CD4-positive, alpha-beta memory T cell (primary cell): ENCODE data around the gene ANTXRL. TPM values are rescaled to one million over a fixed set of nuclear protein-coding genes. Genes with fewer than 3 reads are reported as not detected.

Source experiments
- CTCF ChIA-PET: fragments of 350-600 bp; sonication (Branson Sonifier 250); formaldehyde crosslinking; loops from one replicate; lab custom pipeline; 2021; ENCODE audit warnings: inconsistent platforms; ENCODE audit not compliant: partially characterized antibody; lab: Charles Lee
- POLR2A ChIA-PET: fragments of 350-600 bp; sonication (Branson Sonifier 250); formaldehyde crosslinking; loops from one replicate; lab custom pipeline; 2021; ENCODE audit not compliant: partially characterized antibody; lab: Charles Lee
- DNase-seq, 5 donors: peaks; one replicate each; pipeline versions ENCODE4 v3.0.0 to v3.0.0-alpha.2; 2020 to 2022; ENCODE audit warnings: mixed read lengths in 1 of 5
- H3K27ac ChIP-seq: one replicate; pipeline ENCODE4 v1.7.0; 2013; ENCODE audit warnings: low read depth, low read length
- H3K27me3 ChIP-seq: 2 replicates; pipeline ENCODE4 v1.7.0; 2013; ENCODE audit warnings: mild to moderate bottlenecking, low read length, moderate library complexity; ENCODE audit not compliant: insufficient read depth
- H3K36me3 ChIP-seq: 2 replicates; pipeline ENCODE4 v1.7.0; 2013; ENCODE audit warnings: mild to moderate bottlenecking, low read length, moderate library complexity; ENCODE audit not compliant: insufficient read depth
- H3K4me1 ChIP-seq: 2 replicates; pipeline ENCODE4 v1.7.0; 2013; ENCODE audit warnings: mild to moderate bottlenecking, low read length, moderate library complexity; ENCODE audit not compliant: insufficient read depth
- H3K4me3 ChIP-seq, 2 donors: one replicate each; pipeline ENCODE4 v1.7.0; 2013; ENCODE audit warnings: low read length in 2 of 2, mild to moderate bottlenecking in 1 of 2
- H3K9me3 ChIP-seq, 2 donors: one replicate each; pipeline ENCODE4 v1.7.0; 2013; ENCODE audit warnings: low read length in 2 of 2, control low read depth in 1 of 2; ENCODE audit not compliant: control insufficient read depth in 1 of 2
- H3K27ac Mint-ChIP-seq, 7 donors: one replicate each; pipeline ENCODE4 v1.8.0; 2020 to 2021; ENCODE audit warnings: mixed read lengths in 7 of 7, mild to moderate bottlenecking in 6 of 7, inconsistent platforms in 3 of 7, moderate library complexity in 3 of 7
- H3K27me3 Mint-ChIP-seq, 2 donors: one replicate each; pipeline ENCODE4 v1.8.0; 2020 to 2021; ENCODE audit warnings: mixed read lengths in 2 of 2
- H3K36me3 Mint-ChIP-seq, 2 donors: one replicate each; pipeline ENCODE4 v1.8.0; 2020 to 2021; ENCODE audit warnings: mixed read lengths in 2 of 2, inconsistent platforms in 1 of 2, mild to moderate bottlenecking in 1 of 2
- H3K4me1 Mint-ChIP-seq, 4 donors: one replicate each; pipeline ENCODE4 v1.8.0; 2020 to 2021; ENCODE audit warnings: mixed read lengths in 4 of 4, mild to moderate bottlenecking in 1 of 4
- H3K4me3 Mint-ChIP-seq, 8 donors: one replicate each; pipeline ENCODE4 v1.8.0; 2020 to 2021; ENCODE audit warnings: mixed read lengths in 8 of 8, mild to moderate bottlenecking in 7 of 8, moderate library complexity in 6 of 8, inconsistent platforms in 3 of 8
- H3K9me3 Mint-ChIP-seq, 8 donors: one replicate each; pipeline ENCODE4 v1.8.0; 2020 to 2021; ENCODE audit warnings: mixed read lengths in 8 of 8, mild to moderate bottlenecking in 5 of 8, inconsistent platforms in 3 of 8, moderate library complexity in 1 of 8
- intact Hi-C: fragments of 100-400 bp; cut with micrococcal nuclease; formaldehyde crosslinking; loops from one replicate; pipeline ENCODE4 v1.15.1; 2023
- polyA plus RNA-seq, 2 donors: library from polyadenylated mRNA; unstranded; fragments of 300-500 nt; fragmentation: Illumina TruSeq; gene quantifications; one replicate each; pipeline ENCODE4 v1.2.3, GENCODE V29; 2021
- total RNA-seq, 2 experiments: library from RNA; stranded (reverse); gene quantifications; one replicate each; pipeline ENCODE4 v1.2.3, GENCODE V29; 2021

ANTXRL gene
- total and polyA plus RNA-seq, 4 experiments from 2014 or later: not detected

DNA sequence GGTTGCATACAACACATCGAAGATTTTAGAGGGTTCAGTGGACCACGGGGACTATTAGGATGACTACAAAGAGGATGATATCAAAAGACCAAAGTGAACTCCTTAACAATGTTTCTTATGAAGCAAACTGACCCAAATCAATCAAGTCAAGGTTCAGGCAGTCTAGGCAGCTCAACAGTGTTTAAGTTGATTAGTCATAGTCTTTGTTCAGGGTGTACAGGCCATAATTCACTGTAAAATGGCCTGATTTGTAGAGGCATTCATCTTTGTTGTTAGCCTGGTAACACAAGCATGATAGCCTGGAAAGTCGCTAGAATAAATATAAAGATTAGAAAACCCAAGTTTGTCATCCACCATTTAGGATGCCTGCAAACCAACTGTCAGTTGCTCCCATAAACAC is 32.6 kb downstream of the ANTXRL start:
- ChIA-PET CTCF (no interaction called here), POLR2A (no interaction called here)
- Histone ChIP-seq H3K27ac (no peak overlapping the region), H3K4me1 (no peaks in the 10 kb centered on the region), H3K4me3 (no peak overlapping the region), H3K36me3 (no peaks in the 10 kb centered on the region), H3K9me3 (no peaks in the 10 kb centered on the region), H3K27me3 (no peaks in the 10 kb centered on the region)
- Mint-ChIP-seq H3K4me1 (no peaks in the 10 kb centered on the region), H3K9me3 (no peaks in the 10 kb centered on the region), H3K27me3 (no peaks in the 10 kb centered on the region), H3K36me3 (no peaks in the 10 kb centered on the region), H3K4me3 (no peak overlapping the region), H3K27ac (no peak overlapping the region)
- DNase-seq: no peak
- intact Hi-C loops: no loop called here

DNA sequence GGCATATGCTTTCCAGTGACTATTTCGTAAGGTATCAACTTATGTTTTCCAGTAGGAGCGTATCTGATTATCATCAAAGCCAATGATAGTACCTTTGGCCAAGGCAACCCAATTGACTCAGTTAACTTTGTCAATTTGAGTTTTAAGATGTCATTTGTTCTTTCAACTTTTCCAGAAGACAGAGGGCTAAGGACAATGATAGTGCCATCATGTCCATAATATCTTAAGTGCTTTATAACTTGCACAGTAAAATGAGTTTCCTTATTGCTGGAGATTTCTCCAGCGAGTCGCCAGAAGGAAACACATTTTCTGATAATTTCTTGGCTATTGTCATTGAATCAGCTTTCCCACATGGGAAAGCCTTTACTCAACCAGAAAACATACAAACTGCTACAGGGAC is 35.0 kb downstream of the ANTXRL start:
- ChIA-PET POLR2A (no interaction called here), CTCF (no interaction called here)
- intact Hi-C loops: no loop called here

GRCh38 chr10:46323176-46323575 is 36.4 kb downstream of the ANTXRL start:
- POLR2A ChIA-PET: interaction anchor here (1.1 kb wide), 1 partner anchor 54 kb away, joined by 4 read pairs; no protein-coding TSS in a partner anchor
- DNase-seq: no peak
- Histone ChIP-seq H3K9me3 (no peaks in the 10 kb centered on the region), H3K4me3 (no peak overlapping the region), H3K36me3 (no peaks in the 10 kb centered on the region), H3K27ac (no peak overlapping the region), H3K27me3 (no peaks in the 10 kb centered on the region), H3K4me1 (no peaks in the 10 kb centered on the region)
- CTCF ChIA-PET: interaction anchor here (0.6 kb wide), 1 partner anchor 94 kb away, joined by 3 read pairs; no protein-coding TSS in a partner anchor
- no peaks in the 10 kb centered on the region for H3K4me1 Mint-ChIP-seq
- H3K4me3 Mint-ChIP-seq: no peak overlapping the region
- no peaks in the 10 kb centered on the region for H3K36me3 Mint-ChIP-seq
- intact Hi-C loops: no loop called here
- no peak overlapping the region for H3K27ac Mint-ChIP-seq
- no peaks in the 10 kb centered on the region for H3K27me3 Mint-ChIP-seq
- H3K9me3 Mint-ChIP-seq: no peaks in the 10 kb centered on the region

More for the DNA sequence above, 35.0 kb downstream of the ANTXRL start:
- Mint-ChIP-seq H3K36me3 (no peaks in the 10 kb centered on the region), H3K27me3 (no peaks in the 10 kb centered on the region), H3K27ac (no peak overlapping the region), H3K9me3 (no peaks in the 10 kb centered on the region), H3K4me3 (no peak overlapping the region), H3K4me1 (no peaks in the 10 kb centered on the region)
- no peaks in the 10 kb centered on the region for H3K27me3 ChIP-seq
- no peak overlapping the region for H3K4me3 ChIP-seq
- no peaks in the 10 kb centered on the region for H3K9me3 ChIP-seq
- no peak for DNase-seq
- H3K4me1 ChIP-seq: no peaks in the 10 kb centered on the region
- no peaks in the 10 kb centered on the region for H3K36me3 ChIP-seq
- no peak overlapping the region for H3K27ac ChIP-seq

DNA sequence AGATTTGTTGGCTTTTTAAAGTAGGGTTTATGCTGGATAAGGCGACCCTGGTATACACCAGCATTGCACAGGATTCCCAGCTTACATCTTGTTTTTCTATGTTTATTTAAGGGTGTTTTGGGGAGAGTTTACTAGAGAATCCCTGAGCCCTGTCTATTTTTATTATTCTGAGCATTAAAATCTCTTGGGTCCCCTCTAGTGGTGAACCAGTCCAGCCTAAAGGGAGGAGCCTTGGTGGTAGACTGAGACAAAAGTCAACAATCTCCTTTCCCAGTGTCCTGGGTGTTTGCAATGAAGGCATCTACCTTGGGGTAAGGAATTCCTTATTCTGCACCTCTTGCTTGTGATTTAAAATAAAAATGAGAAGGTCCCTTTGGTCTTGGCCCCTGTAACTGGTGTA is 38.2 kb downstream of the ANTXRL start:
- DNase-seq: peak in 2 of 5 donors; percentile 10 to 17
- no peaks in the 10 kb centered on the region for H3K27me3 Mint-ChIP-seq
- Histone ChIP-seq H3K36me3 (no peaks in the 10 kb centered on the region), H3K4me3 (no peak overlapping the region), H3K27ac (no peak overlapping the region), H3K9me3 (no peaks in the 10 kb centered on the region), H3K4me1 (no peaks in the 10 kb centered on the region), H3K27me3 (no peaks in the 10 kb centered on the region)
- no peaks in the 10 kb centered on the region for H3K9me3 Mint-ChIP-seq
- intact Hi-C loops: loop anchor here (1.0 to 5.0 kb wide), 2 partner anchors 58 to 97 kb away; no protein-coding TSS in a partner anchor
- H3K4me3 Mint-ChIP-seq: no peak overlapping the region
- H3K4me1 Mint-ChIP-seq: no peaks in the 10 kb centered on the region
- POLR2A ChIA-PET: no interaction called here
- CTCF ChIA-PET: interaction anchor here (1.1 to 1.6 kb wide), 4 partner anchors 69 to 296 kb away, joined by 3 to 9 read pairs (median 3); no protein-coding TSS in a partner anchor
- H3K27ac Mint-ChIP-seq: no peak overlapping the region
- no peaks in the 10 kb centered on the region for H3K36me3 Mint-ChIP-seq

GRCh38 chr10:46326066-46326465 is 39.3 kb downstream of the ANTXRL start:
- H3K4me3 Mint-ChIP-seq: no peak overlapping the region
- no peak for DNase-seq
- no peaks in the 10 kb centered on the region for H3K9me3 Mint-ChIP-seq
- POLR2A ChIA-PET: no interaction called here
- CTCF ChIA-PET: interaction anchor here (1.0 to 1.6 kb wide), 5 partner anchors 9 to 297 kb away, joined by 3 to 9 read pairs (median 3); no protein-coding TSS in a partner anchor
- H3K27ac ChIP-seq: no peak overlapping the region
- H3K27ac Mint-ChIP-seq: no peak overlapping the region
- H3K27me3 Mint-ChIP-seq: no peaks in the 10 kb centered on the region
- no peaks in the 10 kb centered on the region for H3K4me1 Mint-ChIP-seq
- no peaks in the 10 kb centered on the region for H3K27me3 ChIP-seq
- H3K4me1 ChIP-seq: no peaks in the 10 kb centered on the region
- H3K4me3 ChIP-seq: no peak overlapping the region
- H3K9me3 ChIP-seq: no peaks in the 10 kb centered on the region
- H3K36me3 ChIP-seq: no peaks in the 10 kb centered on the region
- intact Hi-C loops: loop anchor here (5.0 kb wide), 1 partner anchor 59 kb away; no protein-coding TSS in a partner anchor
- no peaks in the 10 kb centered on the region for H3K36me3 Mint-ChIP-seq

GRCh38 chr10:46326971-46327370 is 40.2 kb downstream of the ANTXRL start:
- Mint-ChIP-seq H3K4me1 (no peaks in the 10 kb centered on the region), H3K27ac (peak overlapping the region in 1 of 7 donors; percentile 14), H3K36me3 (no peaks in the 10 kb centered on the region), H3K9me3 (no peaks in the 10 kb centered on the region), H3K27me3 (no peaks in the 10 kb centered on the region), H3K4me3 (no peak overlapping the region)
- intact Hi-C loops: loop anchor here (5.0 kb wide), 1 partner anchor 60 kb away; no protein-coding TSS in a partner anchor
- Histone ChIP-seq H3K36me3 (no peaks in the 10 kb centered on the region), H3K27me3 (no peaks in the 10 kb centered on the region), H3K4me3 (no peak overlapping the region), H3K9me3 (no peaks in the 10 kb centered on the region), H3K4me1 (no peaks in the 10 kb centered on the region), H3K27ac (no peak overlapping the region)
- no peak for DNase-seq
- CTCF ChIA-PET: no interaction called here
- POLR2A ChIA-PET: no interaction called here

GRCh38 chr10:46327685-46328084 is 40.9 kb downstream of the ANTXRL start:
- intact Hi-C loops: loop anchor here (5.0 kb wide), 1 partner anchor 60 kb away; no protein-coding TSS in a partner anchor
- H3K9me3 Mint-ChIP-seq: no peaks in the 10 kb centered on the region
- Histone ChIP-seq H3K4me3 (no peak overlapping the region), H3K36me3 (no peaks in the 10 kb centered on the region), H3K4me1 (no peaks in the 10 kb centered on the region), H3K27me3 (no peaks in the 10 kb centered on the region), H3K9me3 (no peaks in the 10 kb centered on the region), H3K27ac (no peak overlapping the region)
- CTCF ChIA-PET: no interaction called here
- no peaks in the 10 kb centered on the region for H3K4me1 Mint-ChIP-seq
- H3K4me3 Mint-ChIP-seq: no peak overlapping the region
- POLR2A ChIA-PET: no interaction called here
- H3K36me3 Mint-ChIP-seq: no peaks in the 10 kb centered on the region
- H3K27ac Mint-ChIP-seq: no peak overlapping the region
- DNase-seq: no peak
- H3K27me3 Mint-ChIP-seq: no peaks in the 10 kb centered on the region
